WTC11 (cell line): ENCODE results near the gene RNU1-4. TPM values are rescaled to one million over a fixed set of nuclear protein-coding genes. Genes with fewer than 3 reads are reported as not detected.
"Not testable (repeated sequence)": the region's sequence is repeated elsewhere in the genome, so short reads cannot be mapped to it uniquely, and the experiment has no call there.

Source experiments
- ATAC-seq: fragments of 200-7000 bp; cut with Tn5 transposase; 2 replicates; pipeline ENCODE4 v1.10.0; 2021; ENCODE audit warnings: mild to moderate bottlenecking, moderate library complexity
- CTCF ChIA-PET: fragments of 300-600 bp; sonication (Branson Sonifier 250); formaldehyde crosslinking; loops from one replicate; lab custom pipeline; 2021; ENCODE audit warnings: antibody characterized with exemption; lab: Charles Lee
- POLR2A ChIA-PET: fragments of 350-600 bp; sonication (Branson Sonifier 250); formaldehyde crosslinking; loops from one replicate; lab custom pipeline; 2021; ENCODE audit warnings: antibody characterized with exemption; lab: Charles Lee
- DNase-seq: peaks from one replicate; pipeline ENCODE4 v3.0.0; 2021; ENCODE audit warnings: low spot score
- H3K27ac Mint-ChIP-seq: 2 replicates; pipeline ENCODE4 v1.8.0; 2021; ENCODE audit warnings: mixed read lengths
- H3K27me3 Mint-ChIP-seq: 2 replicates; pipeline ENCODE4 v1.8.0; 2021; ENCODE audit warnings: low read depth, mild to moderate bottlenecking, moderate library complexity, mixed read lengths
- H3K36me3 Mint-ChIP-seq: 2 replicates; pipeline ENCODE4 v1.8.0; 2021; ENCODE audit warnings: mixed read lengths
- H3K4me1 Mint-ChIP-seq: 2 replicates; pipeline ENCODE4 v1.8.0; 2022; ENCODE audit warnings: mixed read lengths
- H3K4me3 Mint-ChIP-seq: 2 replicates; pipeline ENCODE4 v1.8.0; 2021; ENCODE audit warnings: mild to moderate bottlenecking, moderate library complexity, mixed read lengths
- H3K9me3 Mint-ChIP-seq: 2 replicates; pipeline ENCODE4 v1.8.0; 2021; ENCODE audit warnings: mixed read lengths
- ATF1 ChIP-seq: sonication (generic); formaldehyde crosslinking; IDR thresholded peaks from 2 replicates; pipeline ENCODE4 v1.8.1; 2023; ENCODE audit warnings: mild to moderate bottlenecking, moderate library complexity, missing genetic modification reagents
- ATF2 ChIP-seq: sonication (generic); formaldehyde crosslinking; IDR thresholded peaks from 2 replicates; pipeline ENCODE4 v1.8.1; 2022; ENCODE audit warnings: low read depth, missing genetic modification reagents, borderline replicate concordance
- E2F1 ChIP-seq: sonication (generic); formaldehyde crosslinking; IDR thresholded peaks from 2 replicates; pipeline ENCODE4 v1.8.0; 2022; ENCODE audit warnings: mild to moderate bottlenecking, missing genetic modification reagents
- ELF4 ChIP-seq: sonication (generic); formaldehyde crosslinking; IDR thresholded peaks from 2 replicates; pipeline ENCODE4 v1.8.1; 2022; ENCODE audit warnings: low read depth, mild to moderate bottlenecking, moderate library complexity, missing genetic modification reagents
- EMX1 ChIP-seq: fragments of 250-450 bp; sonication (Bioruptor Pico); IDR thresholded peaks from 2 replicates; pipeline ENCODE4 v1.8.0; 2021; ENCODE audit warnings: mild to moderate bottlenecking
- MXD4 ChIP-seq: fragments of 250-450 bp; sonication (Bioruptor Pico); IDR thresholded peaks from 2 replicates; pipeline ENCODE4 v1.8.0; 2021; ENCODE audit warnings: mild to moderate bottlenecking, moderate library complexity, borderline replicate concordance
- MYBL2 ChIP-seq: sonication (generic); formaldehyde crosslinking; IDR thresholded peaks from 2 replicates; pipeline ENCODE4 v1.8.1; 2023; ENCODE audit warnings: mild to moderate bottlenecking, moderate library complexity, missing genetic modification reagents
- NFATC4 ChIP-seq: fragments of 250-450 bp; sonication (Bioruptor Pico); IDR thresholded peaks from 2 replicates; pipeline ENCODE4 v1.9.0; 2021; ENCODE audit warnings: mild to moderate bottlenecking
- OVOL2 ChIP-seq: fragments of 250-450 bp; sonication (Bioruptor Pico); IDR thresholded peaks from 2 replicates; pipeline ENCODE4 v1.9.0; 2021; ENCODE audit warnings: mild to moderate bottlenecking, borderline replicate concordance
- PRRX2 ChIP-seq: fragments of 250-450 bp; sonication (Bioruptor Pico); IDR thresholded peaks from 2 replicates; pipeline ENCODE4 v1.8.0; 2021; ENCODE audit warnings: mild to moderate bottlenecking
- SOX15 ChIP-seq: fragments of 250-450 bp; sonication (Bioruptor Pico); IDR thresholded peaks from 2 replicates; pipeline ENCODE4 v1.9.0; 2021; ENCODE audit warnings: mild to moderate bottlenecking
- USF1 ChIP-seq: sonication (generic); formaldehyde crosslinking; IDR thresholded peaks from 2 replicates; pipeline ENCODE4 v1.8.0; 2022; ENCODE audit warnings: mild to moderate bottlenecking, missing genetic modification reagents
- ZMAT4 ChIP-seq: fragments of 250-450 bp; sonication (Bioruptor Pico); IDR thresholded peaks from 2 replicates; pipeline ENCODE4 v1.9.0; 2021; ENCODE audit warnings: mild to moderate bottlenecking
- ZNF121 ChIP-seq: sonication (generic); formaldehyde crosslinking; IDR thresholded peaks from 2 replicates; pipeline ENCODE4 v1.8.0; 2023; ENCODE audit warnings: missing genetic modification reagents
- ZNF396 ChIP-seq: fragments of 250-450 bp; sonication (Bioruptor Pico); IDR thresholded peaks from 2 replicates; pipeline ENCODE4 v1.8.0; 2021; ENCODE audit warnings: mild to moderate bottlenecking, moderate library complexity, borderline replicate concordance
- ZNF671 ChIP-seq: fragments of 250-450 bp; sonication (Bioruptor Pico); IDR thresholded peaks from 2 replicates; pipeline ENCODE4 v1.8.0; 2021; ENCODE audit warnings: mild to moderate bottlenecking
- total RNA-seq: library from RNA; stranded (reverse); gene quantifications from 3 replicates; pipeline ENCODE4 v1.2.3, GENCODE V29; 2021
- TF ChIP-seq, protein P1 (sequence below): fragments of 250-450 bp; sonication (Bioruptor Pico); IDR thresholded peaks from 2 replicates; pipeline ENCODE4 v2.1.2; 2022; ENCODE audit warnings: mild to moderate bottlenecking, moderate library complexity
- TF ChIP-seq, protein P2 (sequence below): sonication (generic); formaldehyde crosslinking; IDR thresholded peaks from 2 replicates; pipeline ENCODE4 v1.8.1; 2023; ENCODE audit warnings: mild to moderate bottlenecking, moderate library complexity, missing genetic modification reagents

RNU1-4 gene
- total RNA-seq, 1 experiment from 2014 or later, result 1,197 TPM

GRCh38 chr1:16717336-16718098 is 22.8 kb upstream of the RNU1-4 start:
- TF ChIP-seq ZNF121 (CRISPR knock-in tag) (no peak), USF1 (no peak), OVOL2 (CRISPR knock-in tag) (no peak), MXD4 (CRISPR knock-in tag) (no peak), ZMAT4 (no peak), ZNF671 (CRISPR knock-in tag) (no peak), PRRX2 (CRISPR knock-in tag) (no peak), ATF2 (CRISPR knock-in tag) (no peak), MYBL2 (CRISPR knock-in tag) (no peak), E2F1 (no peak), EMX1 (CRISPR knock-in tag) (no peak), SOX15 (no peak)
- TF ChIP-seq, protein P1, sequence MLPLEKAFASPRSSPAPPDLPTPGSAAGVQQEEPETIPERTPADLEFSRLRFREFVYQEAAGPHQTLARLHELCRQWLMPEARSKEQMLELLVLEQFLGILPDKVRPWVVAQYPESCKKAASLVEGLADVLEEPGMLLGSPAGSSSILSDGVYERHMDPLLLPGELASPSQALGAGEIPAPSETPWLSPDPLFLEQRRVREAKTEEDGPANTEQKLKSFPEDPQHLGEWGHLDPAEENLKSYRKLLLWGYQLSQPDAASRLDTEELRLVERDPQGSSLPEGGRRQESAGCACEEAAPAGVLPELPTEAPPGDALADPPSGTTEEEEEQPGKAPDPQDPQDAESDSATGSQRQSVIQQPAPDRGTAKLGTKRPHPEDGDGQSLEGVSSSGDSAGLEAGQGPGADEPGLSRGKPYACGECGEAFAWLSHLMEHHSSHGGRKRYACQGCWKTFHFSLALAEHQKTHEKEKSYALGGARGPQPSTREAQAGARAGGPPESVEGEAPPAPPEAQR (CRISPR knock-in tag), result no peak
- ChIA-PET CTCF (interaction anchor here (0.6 to 2.8 kb wide), 7 partner anchors 10 to 257 kb away, joined by 3 to 25 read pairs (median 8); no protein-coding TSS in a partner anchor), POLR2A (no interaction called here)
- H3K27me3 Mint-ChIP-seq, result no peaks in the 10 kb centered on the region
- no peak overlapping the region for H3K27ac Mint-ChIP-seq
- DNase-seq, result peak; percentile 28
- peak; percentile 11 for ATAC-seq
- peaks cover 16% of the 10 kb centered on the region for H3K4me1 Mint-ChIP-seq
- H3K4me3 Mint-ChIP-seq, result no peak overlapping the region
- H3K36me3 Mint-ChIP-seq, result no peaks in the 10 kb centered on the region
- H3K9me3 Mint-ChIP-seq, result no peaks in the 10 kb centered on the region

- DNase-seq, POLR2A ChIA-PET, ATAC-seq, H3K27ac Mint-ChIP-seq, H3K9me3 Mint-ChIP-seq, H3K36me3 Mint-ChIP-seq, H3K4me3 Mint-ChIP-seq, H3K27me3 Mint-ChIP-seq: not testable (repeated sequence)
- CTCF ChIA-PET, result interaction anchor here (0.9 to 2.8 kb wide), 6 partner anchors 10 to 97 kb away, joined by 4 to 25 read pairs (median 8); no protein-coding TSS in a partner anchor
- peaks cover 17% of the 10 kb centered on the region for H3K4me1 Mint-ChIP-seq
Measured at GRCh38 chr1:16718099-16718907, 22.0 kb upstream of the RNU1-4 start.

GRCh38 chr1:16718908-16719533 is 21.3 kb upstream of the RNU1-4 start:
- H3K4me3 Mint-ChIP-seq, result no peak overlapping the region

More at GRCh38 chr1:16718908-16719533, 21.3 kb upstream of the RNU1-4 start:
- ATAC-seq, result no peak
- no peak overlapping the region for H3K27ac Mint-ChIP-seq
- H3K9me3 Mint-ChIP-seq, result no peaks in the 10 kb centered on the region
- no peak for DNase-seq
- TF ChIP-seq NFATC4 (no peak), ATF1 (CRISPR knock-in tag) (0 out of 2 replicates have a peak, but pooled peaks have one; percentile 18), ELF4 (CRISPR knock-in tag) (0 out of 2 replicates have a peak, but pooled peaks have one; percentile 12), ZNF396 (CRISPR knock-in tag) (no peak), ATF2 (CRISPR knock-in tag) (no peak)
- TF ChIP-seq, protein P2, sequence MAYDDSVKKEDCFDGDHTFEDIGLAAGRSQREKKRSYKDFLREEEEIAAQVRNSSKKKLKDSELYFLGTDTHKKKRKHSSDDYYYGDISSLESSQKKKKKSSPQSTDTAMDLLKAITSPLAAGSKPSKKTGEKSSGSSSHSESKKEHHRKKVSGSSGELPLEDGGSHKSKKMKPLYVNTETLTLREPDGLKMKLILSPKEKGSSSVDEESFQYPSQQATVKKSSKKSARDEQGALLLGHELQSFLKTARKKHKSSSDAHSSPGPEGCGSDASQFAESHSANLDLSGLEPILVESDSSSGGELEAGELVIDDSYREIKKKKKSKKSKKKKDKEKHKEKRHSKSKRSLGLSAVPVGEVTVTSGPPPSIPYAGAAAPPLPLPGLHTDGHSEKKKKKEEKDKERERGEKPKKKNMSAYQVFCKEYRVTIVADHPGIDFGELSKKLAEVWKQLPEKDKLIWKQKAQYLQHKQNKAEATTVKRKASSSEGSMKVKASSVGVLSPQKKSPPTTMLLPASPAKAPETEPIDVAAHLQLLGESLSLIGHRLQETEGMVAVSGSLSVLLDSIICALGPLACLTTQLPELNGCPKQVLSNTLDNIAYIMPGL, result no peak
- H3K27me3 Mint-ChIP-seq, result no peaks in the 10 kb centered on the region
- no peaks in the 10 kb centered on the region for H3K36me3 Mint-ChIP-seq
- CTCF ChIA-PET, result interaction anchor here (2.4 to 2.8 kb wide), 2 partner anchors 11 to 98 kb away, joined by 10 to 25 read pairs; no protein-coding TSS in a partner anchor
- H3K4me1 Mint-ChIP-seq, result peaks cover 21% of the 10 kb centered on the region
- POLR2A ChIA-PET, result no interaction called here
